ENCODE measurements around the gene TAF4.
"Not testable (repeated sequence)": the region's sequence is repeated elsewhere in the genome, so short reads cannot be mapped to it uniquely, and the experiment has no call there.

DNA sequence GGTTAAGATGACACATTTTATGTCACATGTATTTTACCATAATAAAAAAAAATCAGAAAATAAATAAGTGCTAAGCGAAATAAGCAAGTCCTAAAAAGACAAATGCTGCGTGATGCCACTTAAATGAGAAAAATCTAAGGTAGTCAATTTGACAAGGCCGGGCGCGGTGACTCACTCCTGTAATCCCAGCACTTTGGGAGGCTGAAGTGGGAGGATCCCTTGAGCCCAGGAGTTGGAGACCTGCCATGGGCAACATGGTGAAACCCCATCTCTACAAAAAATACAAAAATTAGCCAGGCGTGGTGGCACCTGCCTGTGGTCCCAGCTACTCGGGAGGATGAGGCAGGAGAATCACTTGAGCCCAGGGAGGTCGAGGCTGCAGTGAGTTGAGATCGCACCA, 18.5 kb upstream of the TAF4 start:
- TF ChIP-seq EZH2phosphoT487 (IDR thresholded peaks at IDR 0.05; ENCODE audit: low read length); EZH2 (optimal IDR thresholded peaks at IDR 0.05; ENCODE audit: low read depth, low read length); CTCF (IDR thresholded peaks at IDR 0.05; ENCODE audit: low read length): not testable (repeated sequence)
